Measurements from ENCODE around the gene ACACA.
"Not testable (repeated sequence)": the region's sequence is repeated elsewhere in the genome, so short reads cannot be mapped to it uniquely, and the experiment has no call there.

The ACACA gene

DNA sequence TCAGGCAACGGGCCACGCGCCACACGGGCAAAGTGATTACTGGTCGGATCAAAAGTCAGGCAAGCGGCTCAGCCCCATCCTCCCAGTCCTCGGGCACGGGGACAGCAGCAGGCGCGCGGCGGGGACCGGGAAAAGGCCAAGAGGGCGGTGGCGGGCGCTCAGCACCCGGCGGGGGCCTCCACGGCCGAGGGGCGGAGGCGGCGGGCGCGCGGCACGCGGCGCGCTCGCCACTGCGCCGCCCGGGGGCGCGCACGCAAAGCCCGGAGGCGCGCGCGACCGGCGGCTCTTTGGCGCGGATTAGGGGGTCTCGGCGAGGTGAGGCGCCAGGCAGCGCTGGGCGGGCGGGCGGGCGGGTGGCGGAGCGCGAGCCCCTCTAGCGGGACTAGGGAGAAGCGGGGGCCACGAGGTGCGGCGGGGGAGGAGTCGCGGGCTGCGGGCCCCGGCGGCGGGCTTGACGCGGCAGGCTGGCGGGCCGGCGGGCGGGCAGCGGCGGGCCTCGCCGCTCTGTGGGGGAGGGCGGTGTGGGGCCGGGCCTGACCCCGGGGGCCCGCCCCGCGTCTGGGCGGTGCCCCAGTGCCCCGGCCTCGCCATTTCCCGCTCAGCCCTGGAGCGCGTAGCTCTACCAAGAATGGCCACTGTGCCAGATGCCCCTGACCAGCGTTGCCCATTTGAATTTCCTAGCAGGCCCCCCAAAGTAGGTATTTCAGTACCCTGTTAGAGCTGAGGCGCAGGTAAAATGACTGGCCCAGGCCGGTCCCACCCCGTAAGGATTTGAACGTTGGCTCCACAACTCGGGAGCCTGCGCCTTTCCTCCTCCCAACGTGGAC lies at the start of gene ACACA, which contains the start of gene TADA2A:
TSS of gene ACACA (minus strand) at position 202 of the 827 bp plus-strand sequence. CDS start 537 bp downstream, outside the sequence.
TSS of gene TADA2A (plus strand) at position 252 of the 827 bp plus-strand sequence. CDS start 4,480 bp downstream, outside the sequence.
- Mint-ChIP-seq H3K36me3 (ENCODE audit: low read depth) (peaks cover 18% of the 10 kb centered on the region), H3K4me1 (ENCODE audit: low read depth) (peaks cover 31% of the 10 kb centered on the region), H3K27me3 (ENCODE audit: low read depth) (no peaks in the 10 kb centered on the region), H3K27ac (peak within 1 kb of the TSS; percentile 95), H3K9me3 (no peaks in the 10 kb centered on the region), H3K4me3 (peak within 1 kb of the TSS; percentile 97)

DNA sequence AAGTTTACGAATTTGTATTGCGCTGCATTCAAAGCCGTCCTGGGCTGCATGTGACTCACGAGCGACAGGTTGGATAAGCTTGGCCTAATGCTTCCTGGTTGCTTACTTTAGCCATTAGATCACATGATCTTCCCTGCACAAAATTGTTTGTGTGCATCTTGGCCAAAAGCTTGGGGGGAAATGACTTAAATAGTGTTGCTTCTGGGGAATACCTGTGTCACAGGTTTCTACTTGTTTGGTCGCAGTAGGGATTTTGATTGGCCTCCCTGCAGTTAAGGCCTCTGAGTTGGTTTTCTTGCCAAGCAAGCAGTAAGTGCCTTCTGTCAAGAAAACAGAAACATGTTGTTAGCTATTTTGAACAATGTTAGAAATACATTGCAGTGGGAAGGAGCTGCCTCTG lies 43.5 kb upstream of the ACACA start:
- H3K9me3 Mint-ChIP-seq, result no peaks in the 10 kb centered on the region
- no peak overlapping the region for H3K4me3 Mint-ChIP-seq
- no peaks in the 10 kb centered on the region for H3K27me3 Mint-ChIP-seq (ENCODE audit: low read depth)
- H3K27ac Mint-ChIP-seq, result no peak overlapping the region
- no peaks in the 10 kb centered on the region for H3K4me1 Mint-ChIP-seq (ENCODE audit: low read depth)
- peaks cover 16% of the 10 kb centered on the region for H3K36me3 Mint-ChIP-seq (ENCODE audit: low read depth)

DNA sequence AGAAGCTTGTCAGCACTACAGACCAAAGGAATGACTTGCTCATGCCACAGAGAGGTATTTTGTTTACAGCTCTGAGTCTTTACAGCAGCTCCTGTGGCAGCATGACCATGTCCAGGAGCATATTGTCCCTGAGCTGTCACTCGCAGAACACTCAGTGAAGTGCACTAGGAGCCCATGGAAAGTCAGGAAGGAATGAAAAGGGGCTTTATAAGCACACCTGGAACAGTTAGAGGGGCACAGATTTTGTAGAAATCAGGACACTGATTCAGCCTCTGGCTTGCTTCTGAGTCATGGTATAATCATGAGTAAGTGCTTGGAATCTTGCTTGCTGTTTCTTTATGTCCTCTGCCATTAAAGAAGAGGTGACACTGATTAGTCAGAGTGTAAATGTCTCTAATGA lies 41.0 kb upstream of the ACACA start:
- Mint-ChIP-seq H3K9me3 (no peaks in the 10 kb centered on the region), H3K36me3 (ENCODE audit: low read depth) (peaks cover 20% of the 10 kb centered on the region), H3K4me1 (ENCODE audit: low read depth) (no peaks in the 10 kb centered on the region), H3K27ac (no peak overlapping the region), H3K4me3 (no peak overlapping the region), H3K27me3 (ENCODE audit: low read depth) (no peaks in the 10 kb centered on the region)

DNA sequence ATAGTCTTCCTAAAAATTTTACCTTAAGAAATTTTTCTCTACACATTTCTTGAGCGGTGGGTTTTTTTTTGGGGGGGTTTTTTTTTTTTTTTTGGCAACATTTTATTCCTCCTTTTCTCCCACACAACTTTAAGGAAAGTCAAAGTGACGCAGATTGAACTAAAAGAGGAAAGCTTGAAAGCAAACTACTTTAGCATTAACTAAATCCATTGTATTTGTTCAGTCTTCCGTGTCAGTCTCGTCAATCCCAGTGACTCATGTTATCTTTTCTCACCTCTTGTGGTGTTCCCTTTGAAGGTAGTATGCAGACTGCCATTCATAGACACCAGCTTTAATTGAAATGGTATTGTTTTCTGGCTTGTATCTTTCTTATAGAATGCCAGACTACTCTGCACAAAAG lies 39.4 kb upstream of the ACACA start:
- H3K4me1 Mint-ChIP-seq (ENCODE audit: low read depth), result no peaks in the 10 kb centered on the region
- peaks cover 23% of the 10 kb centered on the region for H3K36me3 Mint-ChIP-seq (ENCODE audit: low read depth)
- H3K27ac Mint-ChIP-seq, result no peak overlapping the region
- no peaks in the 10 kb centered on the region for H3K9me3 Mint-ChIP-seq
- H3K27me3 Mint-ChIP-seq (ENCODE audit: low read depth), result no peaks in the 10 kb centered on the region
- H3K4me3 Mint-ChIP-seq, result no peak overlapping the region

DNA sequence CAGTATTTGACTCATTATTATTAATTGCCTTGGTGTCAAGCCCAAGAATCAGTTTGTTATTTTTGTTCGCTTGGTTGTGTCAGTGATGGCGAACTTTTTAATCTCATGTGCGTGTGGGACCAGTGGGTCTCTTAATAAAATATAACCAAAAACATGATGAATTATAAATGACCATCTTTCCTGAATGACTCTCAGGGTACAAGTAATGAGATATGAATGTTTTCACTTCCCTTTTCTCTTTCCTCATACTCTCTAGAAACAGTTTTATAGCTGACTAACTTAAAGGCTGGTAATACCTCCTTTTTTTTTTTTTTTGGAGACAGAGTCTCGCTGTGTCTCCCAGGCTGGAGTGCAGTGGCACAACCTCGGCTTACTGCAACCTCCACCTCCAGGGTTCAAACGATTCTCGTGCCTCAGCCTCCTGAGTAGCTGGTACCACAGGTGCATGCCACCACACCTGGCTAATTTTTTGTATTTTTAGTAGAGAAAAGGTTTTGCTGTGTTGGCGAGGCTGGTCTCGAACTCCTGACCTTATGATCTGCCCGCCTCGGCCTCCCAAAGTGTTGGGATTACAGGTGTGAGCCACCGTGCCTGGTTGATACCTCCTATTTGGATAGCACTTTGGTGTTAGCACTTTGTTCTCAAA lies 34.9 kb upstream of the ACACA start:
- H3K9me3 Mint-ChIP-seq; H3K27me3 Mint-ChIP-seq (ENCODE audit: low read depth); H3K27ac Mint-ChIP-seq; H3K4me3 Mint-ChIP-seq: not testable (repeated sequence)
- Mint-ChIP-seq H3K4me1 (ENCODE audit: low read depth) (peaks cover 10% of the 10 kb centered on the region), H3K36me3 (ENCODE audit: low read depth) (peaks cover 36% of the 10 kb centered on the region)

DNA sequence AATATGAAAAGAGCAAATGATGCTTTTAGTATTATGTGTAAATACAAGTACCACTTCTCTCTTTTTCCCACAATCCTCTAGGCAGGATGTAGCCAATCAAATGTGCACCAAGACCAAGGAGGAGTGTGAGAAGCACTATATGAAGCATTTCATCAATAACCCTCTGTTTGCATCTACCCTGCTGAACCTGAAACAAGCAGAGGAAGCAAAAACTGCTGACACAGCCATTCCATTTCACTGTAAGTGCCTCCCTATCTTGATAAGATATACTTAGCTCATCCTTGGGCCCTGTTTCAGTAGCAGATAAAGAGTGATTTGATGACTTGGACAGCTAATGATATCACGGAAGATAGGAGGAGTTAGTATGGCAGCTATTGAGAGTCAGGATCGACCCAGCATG lies 33.8 kb upstream of the ACACA start:
- H3K9me3 Mint-ChIP-seq, result no peaks in the 10 kb centered on the region
- peaks cover 10% of the 10 kb centered on the region for H3K4me1 Mint-ChIP-seq (ENCODE audit: low read depth)
- H3K27me3 Mint-ChIP-seq (ENCODE audit: low read depth), result no peaks in the 10 kb centered on the region
- H3K36me3 Mint-ChIP-seq (ENCODE audit: low read depth), result peaks cover 38% of the 10 kb centered on the region
- no peak overlapping the region for H3K4me3 Mint-ChIP-seq
- H3K27ac Mint-ChIP-seq, result no peak overlapping the region

DNA sequence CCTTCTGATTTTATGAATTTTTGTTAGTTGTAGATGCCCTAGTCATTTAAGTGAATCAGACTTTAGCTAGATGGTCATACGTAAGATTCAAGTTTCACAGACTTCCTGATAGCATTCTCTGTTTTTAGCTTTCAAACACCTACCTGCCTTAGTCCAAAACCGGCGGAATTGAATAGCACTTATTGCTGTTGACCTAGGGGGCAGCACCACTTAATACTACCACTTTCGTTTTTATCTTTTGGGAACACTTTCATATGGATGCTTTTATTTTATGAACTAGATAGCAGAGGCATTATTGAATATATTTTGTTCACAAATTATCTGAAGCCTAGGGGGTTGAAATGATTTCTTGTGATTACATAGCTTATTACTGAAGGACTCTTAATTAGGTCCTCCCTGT lies 31.5 kb upstream of the ACACA start:
- Mint-ChIP-seq H3K4me1 (ENCODE audit: low read depth) (peaks cover 10% of the 10 kb centered on the region), H3K36me3 (ENCODE audit: low read depth) (peaks cover 36% of the 10 kb centered on the region), H3K4me3 (no peak overlapping the region), H3K27me3 (ENCODE audit: low read depth) (no peaks in the 10 kb centered on the region), H3K27ac (no peak overlapping the region), H3K9me3 (no peaks in the 10 kb centered on the region)

DNA sequence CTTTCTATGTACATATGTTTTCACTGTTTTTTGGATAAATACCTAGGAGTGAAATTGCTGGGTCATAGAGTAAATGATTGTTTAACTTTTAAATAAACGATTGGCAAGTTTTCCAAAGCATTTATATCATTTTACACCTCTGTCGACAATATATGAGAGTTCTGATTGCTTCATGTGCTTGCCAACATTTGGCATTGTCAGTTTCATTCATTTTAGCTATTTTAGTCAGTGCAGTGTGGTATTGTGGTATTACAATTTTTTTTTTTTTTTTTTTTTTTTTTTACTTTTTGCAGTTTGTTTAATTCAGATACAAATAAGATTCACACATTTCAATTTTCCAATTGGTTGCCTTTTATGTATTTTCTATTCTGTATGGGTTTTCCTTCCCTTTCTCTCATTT lies 26.0 kb upstream of the ACACA start:
- H3K4me1 Mint-ChIP-seq (ENCODE audit: low read depth), result peaks cover 32% of the 10 kb centered on the region
- H3K27me3 Mint-ChIP-seq (ENCODE audit: low read depth), result no peaks in the 10 kb centered on the region
- H3K36me3 Mint-ChIP-seq (ENCODE audit: low read depth), result peaks cover 25% of the 10 kb centered on the region
- H3K4me3 Mint-ChIP-seq, result no peak overlapping the region
- H3K27ac Mint-ChIP-seq, result no peak overlapping the region
- H3K9me3 Mint-ChIP-seq, result no peaks in the 10 kb centered on the region

DNA sequence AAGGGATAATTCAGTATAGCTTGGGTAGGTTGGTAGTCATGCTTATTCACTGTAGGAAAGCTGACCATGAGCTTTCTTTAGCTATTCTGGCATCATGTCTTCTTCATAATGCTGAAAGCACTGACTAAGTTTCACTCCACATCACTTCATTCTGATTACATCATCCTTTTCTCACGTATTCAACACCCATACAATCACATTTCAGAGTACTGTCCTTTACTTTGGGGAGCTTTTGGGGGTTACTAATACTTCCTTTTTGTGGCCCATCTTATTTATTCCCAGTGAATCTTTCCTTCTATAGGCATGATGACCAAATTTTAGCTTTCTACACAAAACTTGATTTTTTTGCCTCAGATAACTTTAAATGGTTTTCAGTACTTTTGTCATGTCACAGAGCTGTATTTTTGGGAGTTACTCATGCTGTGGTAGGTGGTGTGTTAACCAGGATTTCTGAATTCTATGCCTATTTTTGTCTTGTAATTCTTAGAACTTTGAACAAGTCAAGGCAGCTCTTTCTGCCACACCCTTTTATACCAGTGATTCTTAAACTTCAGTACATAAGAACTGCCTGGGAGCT lies 23.5 kb upstream of the ACACA start:
- H3K4me1 Mint-ChIP-seq (ENCODE audit: low read depth), result peaks cover 31% of the 10 kb centered on the region
- H3K9me3 Mint-ChIP-seq, result no peaks in the 10 kb centered on the region
- peaks cover 33% of the 10 kb centered on the region for H3K36me3 Mint-ChIP-seq (ENCODE audit: low read depth)
- H3K27me3 Mint-ChIP-seq (ENCODE audit: low read depth), result no peaks in the 10 kb centered on the region
- H3K27ac Mint-ChIP-seq, result peak overlapping the region; percentile 97
- H3K4me3 Mint-ChIP-seq, result peak overlapping the region; percentile 69

DNA sequence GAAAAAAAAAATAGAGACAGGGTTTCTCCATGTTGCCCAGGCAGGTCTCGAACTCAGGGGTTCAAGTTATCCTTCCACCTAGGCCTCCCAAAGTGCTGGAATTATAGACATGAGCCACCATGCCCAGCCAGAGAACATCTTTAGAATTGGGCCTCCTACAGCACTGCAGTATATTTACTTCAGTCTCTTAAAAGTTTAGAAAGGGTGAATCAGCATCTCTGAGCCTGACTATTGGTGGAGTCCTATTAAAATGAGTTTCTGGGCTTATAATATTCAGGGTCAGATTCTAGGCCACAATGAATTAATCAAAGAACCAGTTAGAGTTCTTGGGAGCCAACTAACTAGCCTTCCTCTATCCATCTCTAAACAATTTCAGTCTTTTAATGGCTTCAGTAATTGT lies 22.8 kb upstream of the ACACA start:
- no peaks in the 10 kb centered on the region for H3K27me3 Mint-ChIP-seq (ENCODE audit: low read depth)
- H3K36me3 Mint-ChIP-seq (ENCODE audit: low read depth), result peaks cover 36% of the 10 kb centered on the region
- H3K27ac Mint-ChIP-seq, result peak overlapping the region; percentile 97
- H3K9me3 Mint-ChIP-seq, result no peaks in the 10 kb centered on the region
- H3K4me3 Mint-ChIP-seq, result peak overlapping the region; percentile 69
- H3K4me1 Mint-ChIP-seq (ENCODE audit: low read depth), result peaks cover 31% of the 10 kb centered on the region

DNA sequence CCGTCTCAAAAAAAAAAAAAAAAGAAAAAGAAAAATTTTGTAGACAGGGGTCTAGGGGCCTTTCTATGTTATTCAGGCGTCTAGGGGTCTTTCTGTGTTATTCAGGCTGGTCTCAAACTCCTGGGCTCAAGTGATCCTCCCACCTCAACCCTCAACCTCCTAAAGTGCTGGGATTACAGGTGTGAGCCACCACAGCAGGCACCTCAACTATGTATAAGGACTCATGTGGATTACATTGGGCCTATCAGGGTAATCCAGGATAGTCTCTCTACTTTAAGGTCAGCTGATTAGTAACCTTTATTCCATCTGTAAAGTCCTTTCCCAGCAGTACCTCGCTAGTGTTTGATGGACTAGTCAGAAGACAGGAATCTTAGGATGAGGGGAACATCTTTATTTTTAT lies 22.4 kb upstream of the ACACA start:
- Mint-ChIP-seq H3K36me3 (ENCODE audit: low read depth) (peaks cover 32% of the 10 kb centered on the region), H3K4me1 (ENCODE audit: low read depth) (peaks cover 31% of the 10 kb centered on the region), H3K27ac (peak overlapping the region; percentile 97), H3K4me3 (no peak overlapping the region), H3K27me3 (ENCODE audit: low read depth) (no peaks in the 10 kb centered on the region), H3K9me3 (no peaks in the 10 kb centered on the region)

DNA sequence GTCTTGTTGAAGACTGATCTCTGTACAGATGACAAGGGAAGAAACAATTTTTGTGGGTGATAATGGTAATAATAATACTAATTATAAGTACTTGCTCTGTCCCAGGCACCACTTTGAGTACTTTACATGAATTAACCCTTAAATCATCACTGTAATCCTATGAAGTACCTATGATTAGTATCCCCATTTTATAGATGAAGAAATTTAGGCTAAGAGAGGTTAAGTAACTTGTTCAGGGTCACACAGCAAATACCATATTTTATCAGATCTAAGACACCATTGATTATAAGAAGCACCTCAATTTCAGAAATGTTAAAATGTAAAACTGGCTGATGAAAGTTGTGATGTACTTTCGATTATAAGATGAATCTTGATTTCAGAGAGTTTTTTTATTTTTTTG lies 18.6 kb upstream of the ACACA start:
- H3K4me1 Mint-ChIP-seq (ENCODE audit: low read depth), result peaks cover 18% of the 10 kb centered on the region

DNA sequence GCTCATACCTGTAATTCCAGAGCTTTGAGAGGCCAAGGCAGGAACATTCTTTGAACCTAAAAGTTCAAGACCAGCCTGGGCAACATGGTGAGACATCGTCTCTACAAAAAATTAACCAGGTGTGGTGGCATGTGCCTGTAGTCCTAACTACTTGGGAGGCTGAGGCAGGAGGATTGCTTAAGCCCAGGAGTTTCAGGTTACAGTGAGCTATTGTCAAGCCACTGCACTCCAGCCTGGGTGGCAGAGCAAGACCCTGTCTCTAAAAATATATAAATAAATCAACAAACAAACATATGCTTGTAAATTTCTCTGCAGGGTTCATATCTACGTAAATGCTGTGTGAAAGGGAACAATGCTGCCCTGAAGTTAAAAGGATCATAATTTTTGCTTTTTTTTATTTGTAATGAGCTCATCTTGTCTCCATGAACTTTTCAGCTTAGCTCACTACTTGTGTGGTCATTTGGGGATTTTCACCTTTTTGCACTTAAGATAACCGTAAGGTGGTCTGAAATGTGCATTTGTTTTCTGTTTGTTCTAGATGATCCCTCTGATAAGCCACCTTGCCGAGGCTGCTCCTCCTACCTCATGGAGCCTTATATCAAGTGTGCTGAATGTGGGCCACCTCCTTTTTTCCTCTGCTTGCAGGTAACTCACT lies 16.5 kb upstream of the ACACA start:
- Mint-ChIP-seq H3K36me3 (ENCODE audit: low read depth) (peaks cover 29% of the 10 kb centered on the region), H3K4me3 (no peak overlapping the region), H3K27me3 (ENCODE audit: low read depth) (no peaks in the 10 kb centered on the region), H3K4me1 (ENCODE audit: low read depth) (peaks cover 6% of the 10 kb centered on the region), H3K9me3 (no peaks in the 10 kb centered on the region), H3K27ac (peak overlapping the region; percentile 11)

More for the DNA sequence above, 18.6 kb upstream of the ACACA start:
- Mint-ChIP-seq H3K4me3 (no peak overlapping the region), H3K36me3 (ENCODE audit: low read depth) (peaks cover 33% of the 10 kb centered on the region), H3K27me3 (ENCODE audit: low read depth) (no peaks in the 10 kb centered on the region), H3K9me3 (no peaks in the 10 kb centered on the region), H3K27ac (no peak overlapping the region)

DNA sequence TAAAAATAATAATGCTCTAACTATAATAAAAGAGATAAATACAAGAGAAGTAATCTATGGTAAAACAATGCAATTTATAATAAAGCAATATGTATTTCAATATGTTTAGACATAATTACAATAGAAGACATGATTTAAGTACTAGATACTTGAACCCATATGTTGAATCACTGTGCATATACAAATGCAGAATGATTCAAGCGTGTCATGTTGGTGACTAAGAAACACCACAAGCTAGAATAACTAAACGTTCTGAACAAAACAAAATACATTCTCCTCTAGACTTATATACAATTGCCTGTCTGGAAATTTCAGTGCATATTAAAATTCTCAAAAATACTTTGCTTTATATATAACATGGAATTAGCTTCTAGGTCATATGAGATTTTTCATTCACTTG lies 11.2 kb upstream of the ACACA start:
- H3K4me1 Mint-ChIP-seq (ENCODE audit: low read depth), result peaks cover 9% of the 10 kb centered on the region
- peaks cover 24% of the 10 kb centered on the region for H3K36me3 Mint-ChIP-seq (ENCODE audit: low read depth)
- H3K27ac Mint-ChIP-seq, result no peak overlapping the region
- no peaks in the 10 kb centered on the region for H3K27me3 Mint-ChIP-seq (ENCODE audit: low read depth)
- no peak overlapping the region for H3K4me3 Mint-ChIP-seq
- no peaks in the 10 kb centered on the region for H3K9me3 Mint-ChIP-seq

All from T-helper 1 cell treated with Interleukin-12 subunit alpha and Interleukin-12 subunit beta and Interleukin-4 antibody, amounts not matched to agents 30 μg/mL and 1 μg/mL, for 36 hours (primary cell).